B cell (primary cell): Measurements from ENCODE around the gene MIS18A. TPM values are rescaled to one million over a fixed set of nuclear protein-coding genes. Genes with fewer than 3 reads are reported as not detected.
"Not testable (repeated sequence)": the region's sequence is repeated elsewhere in the genome, so short reads cannot be mapped to it uniquely, and the experiment has no call there.

Source experiments
- ATAC-seq: fragments of 200-7000 bp; cut with Tn5 transposase; one replicate; pipeline ENCODE4 v1.10.0; 2021; ENCODE audit warnings: low read depth, mild to moderate bottlenecking, moderate number of reproducible peaks, moderate library complexity
- CTCF ChIA-PET: fragments of 350-600 bp; sonication (Branson Sonifier 250); formaldehyde crosslinking; loops from one replicate; lab custom pipeline; 2021; ENCODE audit warnings: antibody characterized with exemption, inconsistent platforms; lab: Charles Lee
- POLR2A ChIA-PET: fragments of 350-600 bp; sonication (Branson Sonifier 250); formaldehyde crosslinking; loops from one replicate; lab custom pipeline; 2021; ENCODE audit warnings: antibody characterized with exemption; lab: Charles Lee
- DNase-seq: peaks from one replicate; pipeline ENCODE4 v3.0.0; 2013
- H2AFZ ChIP-seq: 2 replicates; pipeline ENCODE4 v1.6.1; 2012; ENCODE audit warnings: mild to moderate bottlenecking, low read depth, low read length; ENCODE audit not compliant: insufficient read depth, poor library complexity, severe bottlenecking
- H3K27ac ChIP-seq, 2 donors: 1 replicate in 1 of 2; 2 replicates in 1 of 2; pipeline ENCODE4 v1.5.1; 2012 to 2013; ENCODE audit warnings: low read length in 2 of 2, mild to moderate bottlenecking in 2 of 2, moderate library complexity in 1 of 2
- H3K27me3 ChIP-seq, 4 experiments: fragments of 200-600 bp in 1 of 4; sonication (generic) in 1 of 4; replicated peaks in 1 of 4; 1 replicate in 2 of 4; 2 replicates in 2 of 4; pipeline versions ENCODE4 v1.6.1 to v1.7.0; 2013 to 2016; ENCODE audit warnings: low read length in 3 of 4, mild to moderate bottlenecking in 2 of 4, mixed read lengths in 1 of 4, moderate library complexity in 1 of 4; ENCODE audit not compliant: insufficient read depth in 4 of 4, control insufficient read depth in 3 of 4; ENCODE audit errors: control extremely low read depth in 1 of 4
- H3K36me3 ChIP-seq, 2 experiments: replicated peaks in 1 of 2; 1 replicate in 1 of 2; 2 replicates in 1 of 2; pipeline versions ENCODE4 v1.6.1 to v1.7.1; 2013; ENCODE audit warnings: low read length in 1 of 2; ENCODE audit not compliant: insufficient read depth in 2 of 2, control insufficient read depth in 1 of 2; ENCODE audit errors: control extremely low read depth in 1 of 2, extremely low read depth in 1 of 2
- H3K4me1 ChIP-seq, 2 donors: fragments of 200-600 bp in 1 of 2; sonication (generic) in 1 of 2; 1 replicate in 1 of 2; 2 replicates in 1 of 2; pipeline versions ENCODE4 v1.5.1 to v1.6.1; 2013 to 2017; ENCODE audit warnings: low read length in 2 of 2; ENCODE audit not compliant: control insufficient read depth in 2 of 2, insufficient read depth in 2 of 2
- H3K4me2 ChIP-seq: replicated peaks from 2 replicates; pipeline ENCODE3; 2012; ENCODE audit warnings: mild to moderate bottlenecking, low read depth, low read length; ENCODE audit not compliant: poor library complexity, severe bottlenecking
- H3K4me3 ChIP-seq, 5 experiments: fragments of 200-600 bp in 1 of 5; sonication (generic) in 1 of 5; 1 replicate in 3 of 5; 2 replicates in 2 of 5; pipeline versions ENCODE4 v1.5.1 to v1.7.0; 2011 to 2016; ENCODE audit warnings: low read length in 4 of 5, mild to moderate bottlenecking in 4 of 5, low read depth in 2 of 5, control low read depth in 1 of 5, moderate library complexity in 1 of 5; ENCODE audit not compliant: insufficient read depth in 1 of 5; ENCODE audit errors: control extremely low read depth in 1 of 5, extremely low read depth in 1 of 5
- H3K79me2 ChIP-seq: fragments of 200-600 bp; sonication (generic); one replicate; pipeline ENCODE4 v1.6.0; 2016; ENCODE audit warnings: low read length; ENCODE audit not compliant: control insufficient read depth, insufficient read depth
- H3K9ac ChIP-seq: fragments of 200-600 bp; sonication (generic); 2 replicates; pipeline ENCODE4 v1.6.1; 2017; ENCODE audit warnings: mild to moderate bottlenecking, low read length, moderate library complexity
- H3K9me3 ChIP-seq, 3 donors: one replicate each; pipeline versions ENCODE4 v1.6.1 to v1.7.1; 2013; ENCODE audit warnings: low read length in 2 of 3; ENCODE audit not compliant: control insufficient read depth in 2 of 3, insufficient read depth in 1 of 3; ENCODE audit errors: control extremely low read depth in 1 of 3
- H4K20me1 ChIP-seq: 2 replicates; pipeline ENCODE4 v1.6.0; 2012; ENCODE audit warnings: mild to moderate bottlenecking, low read length; ENCODE audit not compliant: insufficient read depth, control insufficient read depth, poor library complexity, severe bottlenecking
- H3K27ac Mint-ChIP-seq: one replicate; pipeline ENCODE4 v1.8.0; 2021; ENCODE audit warnings: mixed read lengths
- H3K27me3 Mint-ChIP-seq: one replicate; pipeline ENCODE4 v1.8.0; 2021; ENCODE audit warnings: mixed read lengths
- H3K4me1 Mint-ChIP-seq: one replicate; pipeline ENCODE4 v1.8.0; 2021; ENCODE audit warnings: mixed read lengths
- H3K4me3 Mint-ChIP-seq: one replicate; pipeline ENCODE4 v1.8.0; 2021; ENCODE audit warnings: mixed read lengths
- H3K9me3 Mint-ChIP-seq: one replicate; pipeline ENCODE4 v1.8.0; 2022; ENCODE audit warnings: mixed read lengths; ENCODE audit not compliant: insufficient read depth
- CTCF ChIP-seq: fragments of 200-600 bp; IDR thresholded peaks from one replicate; pipeline ENCODE4 v1.8.0; 2022; ENCODE audit warnings: antibody characterized with exemption, mild to moderate bottlenecking
- EZH2 ChIP-seq: IDR thresholded peaks from 2 replicates; pipeline ENCODE4 v1.6.1; 2012; ENCODE audit warnings: borderline replicate concordance, low read depth, mild to moderate bottlenecking, moderate library complexity, low read length; ENCODE audit not compliant: insufficient read depth, poor library complexity, severe bottlenecking
- WGBS: methylation state at CpG from one replicate; pipeline ENCODE4 v1.1.5; 2013; ENCODE audit warnings: missing lambda C conversion rate; ENCODE audit not compliant: insufficient coverage; 5-methylcytosine and 5-hydroxymethylcytosine counted together
- intact Hi-C: fragments of 100-400 bp; cut with micrococcal nuclease; formaldehyde crosslinking; loops from one replicate; pipeline ENCODE4 v1.10.0; 2022
- polyA plus RNA-seq: library from polyadenylated mRNA; depleted of rRNA; stranded (reverse); fragments of >200 nt; gene quantifications from 2 replicates; pipeline ENCODE4 v1.2.3, GENCODE V29; 2012
- total RNA-seq, 2 donors: library from RNA; stranded (reverse); fragments of 120-200 nt in 1 of 2; gene quantifications; 1 replicate in 1 of 2; 2 replicates in 1 of 2; pipeline versions ENCODE4 v1.2.3 to v1.2.4, GENCODE V29; 2013 to 2022

The MIS18A gene
- total and polyA plus RNA-seq, 2 donors (not counting 1 experiment from before 2014, with no cell fraction given): 4.0 to 10.4 TPM

DNA sequence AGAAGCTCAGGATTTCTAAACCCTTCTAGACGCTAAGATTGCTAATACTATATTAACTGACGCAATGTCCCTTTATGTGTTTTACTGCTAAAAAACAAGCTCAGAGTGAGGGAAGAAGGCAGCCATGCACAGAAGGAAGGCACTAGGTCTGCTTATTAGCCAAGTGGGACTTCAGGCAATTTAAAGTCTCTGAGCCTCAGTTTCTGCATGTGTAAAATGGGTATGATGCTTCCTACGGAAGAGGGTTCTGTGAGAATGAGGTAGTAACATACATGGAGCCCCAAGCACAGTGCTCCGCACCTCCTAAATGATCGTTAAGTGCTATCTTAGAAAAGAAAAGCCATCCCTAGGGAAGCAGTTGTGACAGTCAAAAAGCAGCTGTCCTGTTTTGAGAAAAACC, 16.9 kb downstream of the MIS18A start:
- no peak overlapping the region for H3K27ac ChIP-seq
- H2AFZ ChIP-seq: no peak overlapping the region
- H3K36me3 ChIP-seq: peaks cover 0 to 3% of the 10 kb centered on the region in 2 experiments
- ATAC-seq: no peak
- Mint-ChIP-seq H3K4me1 (peaks cover 2% of the 10 kb centered on the region), H3K4me3 (no peak overlapping the region), H3K27ac (no peak overlapping the region), H3K9me3 (no peaks in the 10 kb centered on the region), H3K27me3 (peaks cover under 1% of the 10 kb centered on the region)
- no peaks in the 10 kb centered on the region for H3K27me3 ChIP-seq
- POLR2A ChIA-PET: no interaction called here
- H3K9me3 ChIP-seq: no peaks in the 10 kb centered on the region
- H3K4me3 ChIP-seq: no peak overlapping the region
- no peaks in the 10 kb centered on the region for H3K79me2 ChIP-seq
- H3K4me2 ChIP-seq: no peak overlapping the region
- intact Hi-C loops: no loop called here
- H3K9ac ChIP-seq: no peak overlapping the region
- no peak for TF ChIP-seq CTCF
- no peak for TF ChIP-seq EZH2
- WGBS: no CpG with 5 or more reads among the region's 5 CpGs
- no peak for DNase-seq
- H4K20me1 ChIP-seq: no peaks in the 10 kb centered on the region
- no peaks in the 10 kb centered on the region for H3K4me1 ChIP-seq
- CTCF ChIA-PET: interaction anchor here (0.7 kb wide), 1 partner anchor 9 kb away, joined by 3 read pairs; no protein-coding TSS in a partner anchor

DNA sequence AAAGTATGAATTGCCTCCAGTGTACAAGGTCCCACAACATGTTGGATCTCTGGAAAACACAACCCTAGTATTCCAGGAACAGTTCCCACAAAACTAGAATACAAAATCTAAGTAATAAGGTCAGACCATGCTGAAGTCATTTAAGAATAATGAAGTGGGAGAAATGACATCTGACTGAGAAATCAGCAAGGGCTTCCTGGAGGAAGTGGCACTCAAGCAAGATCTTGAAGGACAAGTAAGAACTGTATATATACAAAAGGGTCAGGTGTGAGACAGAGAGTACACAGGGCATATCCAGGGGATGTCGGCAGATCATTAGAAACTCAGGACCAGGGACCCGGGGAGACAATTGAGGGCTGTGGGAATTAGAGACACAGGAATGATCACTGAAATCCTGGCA, 18.7 kb downstream of the MIS18A start:
- WGBS: 100% methylated on average over 2 of the region's 2 CpGs
- intact Hi-C loops: no loop called here
- Mint-ChIP-seq H3K27ac (no peak overlapping the region), H3K4me3 (no peak overlapping the region), H3K27me3 (peaks cover 14% of the 10 kb centered on the region), H3K4me1 (peaks cover 2% of the 10 kb centered on the region), H3K9me3 (no peaks in the 10 kb centered on the region)
- TF ChIP-seq EZH2: no peak
- no peak for TF ChIP-seq CTCF
- no peaks in the 10 kb centered on the region for H3K27me3 ChIP-seq
- H3K36me3 ChIP-seq: no peaks in the 10 kb centered on the region
- no peak overlapping the region for H3K9ac ChIP-seq
- H3K4me3 ChIP-seq: no peak overlapping the region
- no peak overlapping the region for H2AFZ ChIP-seq
- DNase-seq (no peak), ATAC-seq (no peak)
- H3K4me2 ChIP-seq: no peak overlapping the region
- ChIA-PET CTCF (interaction anchor here (1.6 kb wide), 1 partner anchor 479 kb away, joined by 7 read pairs; no protein-coding TSS in a partner anchor), POLR2A (no interaction called here)
- no peaks in the 10 kb centered on the region for H3K79me2 ChIP-seq
- no peak overlapping the region for H3K27ac ChIP-seq
- no peaks in the 10 kb centered on the region for H3K9me3 ChIP-seq
- no peaks in the 10 kb centered on the region for H4K20me1 ChIP-seq
- H3K4me1 ChIP-seq: no peaks in the 10 kb centered on the region

GRCh38 chr21:32258786-32259048, 20.1 kb downstream of the MIS18A start:
- DNase-seq, H3K4me3 Mint-ChIP-seq, H3K9ac ChIP-seq, H3K4me3 ChIP-seq, H3K36me3 ChIP-seq, H3K79me2 ChIP-seq, ATAC-seq, H3K4me2 ChIP-seq, H3K9me3 Mint-ChIP-seq, H3K27me3 ChIP-seq, H4K20me1 ChIP-seq, H3K27ac Mint-ChIP-seq, H3K9me3 ChIP-seq, H3K27ac ChIP-seq, POLR2A ChIA-PET, H3K4me1 ChIP-seq, H3K4me1 Mint-ChIP-seq, H2AFZ ChIP-seq: not testable (repeated sequence)
- CTCF ChIA-PET: interaction anchor here (0.8 to 2.4 kb wide), 7 partner anchors 9 to 1060 kb away, joined by 3 to 19 read pairs (median 6); no protein-coding TSS in a partner anchor
- intact Hi-C loops: loop anchor here (1.0 to 2.0 kb wide), 2 partner anchors 392 to 472 kb away; no protein-coding TSS in a partner anchor
- 89% methylated on average over 2 of the region's 5 CpGs for WGBS
- peaks cover 18% of the 10 kb centered on the region for H3K27me3 Mint-ChIP-seq
